Measurements from ENCODE around the gene KHDRBS1. TPM values are rescaled to one million over a fixed set of nuclear protein-coding genes. Genes with fewer than 3 reads are reported as not detected.

The KHDRBS1 gene
- total and polyA plus RNA-seq, 2 experiments from 2014 or later: 99.5 to 116 TPM

GRCh38 chr1:32044234-32044633, 30.6 kb downstream of the KHDRBS1 start:
- Histone ChIP-seq H3K4me1 (ENCODE audit: low read depth) (no peaks in the 10 kb centered on the region), H3K27me3 (no peaks in the 10 kb centered on the region), H3K4me3 (no peak overlapping the region), H3K9me3 (ENCODE audit: low read depth) (no peaks in the 10 kb centered on the region), H3K36me3 (peaks cover 60% of the 10 kb centered on the region), H3K27ac (no peak overlapping the region)
- no peak for TF ChIP-seq CTCF (IDR thresholded peaks at IDR 0.05; ENCODE audit: low read depth, low read length)
- DNase-seq (ENCODE audit: low read depth in 1 of 2, low spot score in 1 of 2): no peak

- no peak for TF ChIP-seq CTCF (IDR thresholded peaks at IDR 0.05; ENCODE audit: low read depth, low read length)
- H3K4me3 ChIP-seq: no peak overlapping the region
- H3K27ac ChIP-seq: peak overlapping the region; percentile 42
- H3K4me1 ChIP-seq (ENCODE audit: low read depth): no peaks in the 10 kb centered on the region
- no peaks in the 10 kb centered on the region for H3K9me3 ChIP-seq (ENCODE audit: low read depth)
- H3K27me3 ChIP-seq: no peaks in the 10 kb centered on the region
- no peak for DNase-seq (ENCODE audit: low read depth in 1 of 2, low spot score in 1 of 2)
- peaks cover 49% of the 10 kb centered on the region for H3K36me3 ChIP-seq
Observed at GRCh38 chr1:32045772-32046171, 32.1 kb downstream of the KHDRBS1 start.

GRCh38 chr1:32047701-32048100, 34.0 kb downstream of the KHDRBS1 start:
- H3K4me1 ChIP-seq (ENCODE audit: low read depth): no peaks in the 10 kb centered on the region
- DNase-seq (ENCODE audit: low read depth in 1 of 2, low spot score in 1 of 2): no peak
- H3K36me3 ChIP-seq: peaks cover 55% of the 10 kb centered on the region
- H3K27ac ChIP-seq: peak overlapping the region; percentile 9
- TF ChIP-seq CTCF (IDR thresholded peaks at IDR 0.05; ENCODE audit: low read depth, low read length): no peak
- H3K27me3 ChIP-seq: no peaks in the 10 kb centered on the region
- H3K9me3 ChIP-seq (ENCODE audit: low read depth): no peaks in the 10 kb centered on the region
- H3K4me3 ChIP-seq: no peak overlapping the region

DNA sequence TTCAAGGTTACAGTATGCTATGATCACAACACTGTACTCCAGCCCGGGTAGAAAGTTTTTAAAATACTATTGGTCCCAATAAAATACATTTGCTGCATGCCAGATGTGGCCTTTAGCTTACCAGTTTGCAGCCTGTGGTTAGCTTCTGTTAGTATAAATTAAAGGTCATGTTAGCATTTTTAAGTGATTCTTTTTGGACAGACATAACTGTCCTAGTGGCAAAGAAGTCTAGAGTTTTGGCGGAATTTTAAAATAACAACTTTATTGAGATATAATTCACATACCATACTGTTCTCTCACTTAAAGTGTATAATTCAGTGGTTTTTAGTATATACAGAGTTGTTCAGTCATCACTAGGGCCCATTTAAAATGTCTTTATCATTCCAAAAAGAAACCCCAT, 34.8 kb downstream of the KHDRBS1 start:
- Histone ChIP-seq H3K27me3 (no peaks in the 10 kb centered on the region), H3K9me3 (ENCODE audit: low read depth) (no peaks in the 10 kb centered on the region), H3K4me1 (ENCODE audit: low read depth) (no peaks in the 10 kb centered on the region), H3K27ac (peak overlapping the region; percentile 9), H3K36me3 (peaks cover 56% of the 10 kb centered on the region), H3K4me3 (no peak overlapping the region)
- TF ChIP-seq CTCF (IDR thresholded peaks at IDR 0.05; ENCODE audit: low read depth, low read length): no peak
- DNase-seq (ENCODE audit: low read depth in 1 of 2, low spot score in 1 of 2): no peak

DNA sequence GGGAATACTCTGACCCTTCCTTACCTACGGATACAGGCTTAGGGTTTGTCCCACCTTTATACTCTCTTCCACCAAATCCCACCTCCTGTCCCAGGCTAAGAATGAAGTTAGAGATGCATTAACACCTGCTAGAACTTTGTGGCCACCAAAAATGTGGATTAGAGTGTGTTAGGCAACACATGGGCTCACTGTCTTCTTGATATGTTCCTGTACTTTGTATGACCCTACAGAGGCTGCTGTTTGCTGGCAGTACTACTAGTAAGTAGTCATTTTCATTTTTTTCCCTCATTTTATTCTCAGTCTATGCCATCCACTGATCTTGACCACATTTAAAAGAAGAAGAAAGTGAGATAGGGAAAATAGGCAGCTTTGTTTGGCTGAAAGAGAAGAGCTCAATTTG, 38.0 kb downstream of the KHDRBS1 start:
- no peaks in the 10 kb centered on the region for H3K9me3 ChIP-seq (ENCODE audit: low read depth)
- no peak overlapping the region for H3K4me3 ChIP-seq
- no peak for TF ChIP-seq CTCF (IDR thresholded peaks at IDR 0.05; ENCODE audit: low read depth, low read length)
- DNase-seq (ENCODE audit: low read depth in 1 of 2, low spot score in 1 of 2): no peak
- H3K4me1 ChIP-seq (ENCODE audit: low read depth): no peaks in the 10 kb centered on the region
- no peaks in the 10 kb centered on the region for H3K27me3 ChIP-seq
- H3K36me3 ChIP-seq: peaks cover 56% of the 10 kb centered on the region
- H3K27ac ChIP-seq: no peak overlapping the region

DNA sequence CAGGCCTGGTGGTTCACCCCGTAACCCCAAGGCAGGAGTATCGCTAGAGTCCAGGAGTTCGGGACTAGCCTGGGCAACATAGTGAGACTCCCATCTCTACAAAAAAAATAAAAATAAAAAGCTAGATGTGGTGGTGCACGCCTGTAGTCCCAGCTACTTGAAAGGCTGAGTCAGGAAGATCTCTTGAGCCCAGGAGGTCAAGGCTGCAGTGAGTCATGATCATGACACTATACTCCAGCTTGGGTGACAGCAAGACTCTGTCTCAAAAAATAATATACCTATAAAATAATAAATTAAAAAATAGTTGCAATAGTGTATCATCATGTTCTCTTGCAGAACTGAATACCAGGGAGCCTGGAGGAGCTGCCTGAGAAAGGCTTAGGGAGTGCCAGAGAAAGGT, 39.2 kb downstream of the KHDRBS1 start:
- Histone ChIP-seq H3K4me1 (ENCODE audit: low read depth) (no peaks in the 10 kb centered on the region), H3K27me3 (no peaks in the 10 kb centered on the region), H3K9me3 (ENCODE audit: low read depth) (no peaks in the 10 kb centered on the region), H3K27ac (no peak overlapping the region), H3K36me3 (peaks cover 49% of the 10 kb centered on the region), H3K4me3 (no peak overlapping the region)
- DNase-seq (ENCODE audit: low read depth in 1 of 2, low spot score in 1 of 2): no peak
- no peak for TF ChIP-seq CTCF (IDR thresholded peaks at IDR 0.05; ENCODE audit: low read depth, low read length)

Measured in cardiac muscle cell (in vitro differentiated cells and primary cell).